ENCODE results near the gene SEPTIN1. TPM values are rescaled to one million over a fixed set of nuclear protein-coding genes. Genes with fewer than 3 reads are reported as not detected.
A peak's percentile ranks its signal among the peaks of the same experiment; 100 is the strongest.
"Not testable (repeated sequence)": the region's sequence is repeated elsewhere in the genome, so short reads cannot be mapped to it uniquely, and the experiment has no call there.

Gene SEPTIN1
- total RNA-seq, 1 experiment from 2014 or later = not detected

- no peak for DNase-seq (ENCODE audit: low read depth)
Measured at GRCh38 chr16:30357715-30358576, 24.4 kb downstream of the SEPTIN1 start.

- no peak for DNase-seq (ENCODE audit: low read depth)
Measured at GRCh38 chr16:30357085-30357714, 25.2 kb downstream of the SEPTIN1 start.

GRCh38 chr16:30356401-30357084 lies 25.8 kb downstream of the SEPTIN1 start:
- no peak for DNase-seq (ENCODE audit: low read depth)

DNA sequence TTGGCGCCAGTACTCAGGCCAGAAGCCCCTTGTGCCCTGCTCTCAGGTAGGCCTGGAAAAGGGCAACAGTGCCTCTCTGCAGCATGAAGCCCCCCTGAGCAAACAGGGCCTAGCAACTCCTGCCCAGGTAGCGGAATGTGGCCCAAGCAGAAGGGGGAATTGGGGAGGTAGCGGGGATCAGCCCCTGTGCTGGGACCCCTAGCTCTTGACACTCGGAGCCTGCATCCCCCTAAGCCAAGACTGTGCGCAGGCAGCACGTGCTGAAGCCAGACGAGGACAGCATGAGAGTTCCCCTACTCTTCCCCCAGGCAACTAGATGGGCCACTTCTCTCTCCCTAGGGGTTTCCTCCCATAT lies 26.4 kb downstream of the SEPTIN1 start:
- no peak for DNase-seq (ENCODE audit: low read depth)

- peak; percentile 99 for DNase-seq (ENCODE audit: low read depth)
Measured at GRCh38 chr16:30355144-30355953, 27.0 kb downstream of the SEPTIN1 start, which contains the start of gene CD2BP2. Gene CD2BP2, minus strand, starts transcription at chr16:30355308. Its CDS starts 627 bp downstream, at chr16:30354681.

- DNase-seq (ENCODE audit: low read depth) = no peak
Measured at GRCh38 chr16:30354423-30355143, 27.8 kb downstream of the SEPTIN1 start.

GRCh38 chr16:30353438-30354129 lies 28.8 kb downstream of the SEPTIN1 start:
- no peak for DNase-seq (ENCODE audit: low read depth)

DNA sequence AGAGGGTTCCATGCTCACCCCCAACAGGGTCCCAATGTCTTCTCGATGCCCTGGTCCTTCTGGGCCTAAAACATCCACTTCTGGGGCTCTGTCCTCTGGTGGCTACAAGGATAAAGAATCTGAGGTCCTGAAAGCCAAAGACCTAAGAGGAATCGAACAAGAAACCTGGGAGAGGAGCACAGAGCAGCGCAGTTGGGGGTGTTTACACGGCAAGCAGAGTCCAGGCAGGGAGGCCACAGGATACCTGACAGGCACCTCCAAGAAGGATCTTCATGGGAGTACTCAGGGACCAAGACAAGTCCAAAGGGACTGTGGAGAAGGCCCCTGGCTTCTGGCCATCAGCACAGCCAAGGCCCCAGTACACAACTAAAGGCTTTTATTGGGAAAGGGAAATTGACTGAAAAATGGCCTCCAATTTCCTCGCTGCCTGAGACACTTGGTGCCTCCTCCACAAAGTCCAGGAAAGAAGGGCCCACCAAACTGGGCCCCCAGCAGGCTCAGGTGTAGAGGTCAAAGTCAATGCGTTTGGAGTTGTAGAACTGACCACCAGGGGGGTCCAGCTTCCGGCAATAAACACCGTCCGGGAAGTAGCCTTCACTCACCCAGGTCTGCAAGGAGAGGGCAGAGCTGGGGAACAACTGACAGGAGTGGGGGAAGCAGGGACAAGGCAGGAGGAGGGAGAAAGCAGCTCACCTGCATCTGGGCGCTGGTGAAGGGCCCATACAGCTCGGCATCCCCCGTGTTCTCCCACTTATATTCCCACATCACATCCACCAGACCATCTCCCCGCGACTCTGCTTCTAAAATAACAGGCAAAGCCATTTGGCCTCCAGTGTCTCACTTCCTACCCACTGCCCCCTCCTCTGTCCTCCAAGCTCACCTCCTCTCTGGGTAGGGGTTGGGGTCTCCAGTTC lies 29.6 kb downstream of the SEPTIN1 start:
- no peak for DNase-seq (ENCODE audit: low read depth)

GRCh38 chr16:30351586-30352419 lies 30.6 kb downstream of the SEPTIN1 start:
- DNase-seq (ENCODE audit: low read depth) = peak; percentile 84

DNA sequence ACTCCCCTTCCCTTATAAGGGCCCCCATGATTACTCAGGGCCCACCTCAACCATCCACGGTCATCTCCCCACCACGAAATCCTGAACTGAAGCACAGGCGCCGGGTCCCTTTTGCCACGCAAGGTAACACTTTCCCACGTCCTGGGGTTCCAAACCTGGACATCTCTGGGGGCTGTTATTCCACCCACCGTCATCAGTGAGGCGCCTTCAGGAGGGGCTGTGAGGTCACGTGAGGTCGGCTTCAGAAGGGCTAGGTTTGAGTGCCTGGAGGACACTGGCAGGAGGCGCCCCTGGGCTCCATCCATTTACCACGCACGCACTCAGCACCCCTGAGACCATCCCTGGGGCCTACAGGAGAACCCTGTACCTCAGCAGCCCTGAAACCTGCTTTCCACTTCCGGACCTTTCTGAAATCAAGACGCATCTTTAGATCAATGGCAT lies 31.3 kb downstream of the SEPTIN1 start:
- DNase-seq (ENCODE audit: low read depth) = no peak

- DNase-seq (ENCODE audit: low read depth) = no peak
Measured at GRCh38 chr16:30350134-30350871, 32.1 kb downstream of the SEPTIN1 start.

GRCh38 chr16:30349675-30350074 lies 32.7 kb downstream of the SEPTIN1 start:
- no peak for DNase-seq (ENCODE audit: low read depth)

DNA sequence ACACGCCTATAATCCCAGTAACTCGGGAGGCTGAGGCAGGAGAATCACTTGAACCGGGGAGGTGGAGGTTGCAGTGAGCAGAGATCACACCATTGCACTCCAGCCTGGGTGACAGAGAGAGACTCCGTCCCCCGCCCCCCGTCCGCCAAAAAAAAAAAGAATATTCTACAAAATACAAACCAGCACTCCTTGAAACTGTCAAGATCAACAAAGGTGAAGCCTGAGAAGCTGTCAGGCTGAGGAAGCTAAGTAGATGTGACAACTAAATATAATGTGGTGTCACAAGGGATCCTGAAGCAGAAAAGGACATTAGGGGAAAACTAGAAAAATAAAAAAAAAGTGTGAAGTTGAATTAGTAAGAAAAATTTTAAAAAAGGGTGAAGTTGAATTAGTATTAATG lies 33.4 kb downstream of the SEPTIN1 start:
- no peak for DNase-seq (ENCODE audit: low read depth)

DNA sequence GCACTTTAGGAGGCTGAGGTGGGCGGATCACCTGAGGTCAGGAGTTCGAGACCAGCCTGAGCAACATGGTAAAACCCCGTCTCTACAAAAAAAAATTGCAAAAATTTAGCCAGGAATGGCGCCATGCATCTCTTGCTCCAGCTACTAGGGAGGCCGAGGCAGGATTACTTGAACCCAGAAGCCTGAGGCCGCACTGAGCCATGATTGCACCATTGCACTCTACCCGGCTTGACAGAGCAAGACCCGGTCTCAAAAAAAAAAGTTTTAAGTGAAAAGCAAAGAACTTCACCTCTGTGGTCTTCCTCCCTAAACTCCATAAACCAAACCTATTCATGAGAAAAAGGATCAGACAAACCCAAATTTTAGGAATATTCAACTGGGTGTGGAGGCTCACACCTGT lies 34.2 kb downstream of the SEPTIN1 start:
- DNase-seq (ENCODE audit: low read depth) = no peak

GRCh38 chr16:30346286-30346685 lies 36.1 kb downstream of the SEPTIN1 start:
- DNase-seq (ENCODE audit: low read depth) = no peak

DNA sequence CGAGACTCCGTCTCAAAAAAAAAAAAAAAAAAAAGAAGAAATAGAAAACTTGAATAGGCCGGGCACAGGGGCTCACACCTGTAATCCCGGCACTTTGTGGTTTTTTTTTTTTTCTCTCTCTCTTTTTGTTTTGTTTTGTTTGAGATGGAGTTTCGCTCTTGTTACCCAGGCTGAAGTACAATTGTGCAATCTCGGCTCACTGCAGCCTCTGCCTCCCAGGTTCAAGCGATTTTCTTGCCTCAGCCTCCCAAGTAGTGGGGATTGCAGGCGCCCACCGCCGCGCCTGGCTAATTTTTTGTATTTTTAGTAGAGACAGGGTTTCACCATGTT lies 38.9 kb downstream of the SEPTIN1 start:
- not testable (repeated sequence) for DNase-seq (ENCODE audit: low read depth)

DNA sequence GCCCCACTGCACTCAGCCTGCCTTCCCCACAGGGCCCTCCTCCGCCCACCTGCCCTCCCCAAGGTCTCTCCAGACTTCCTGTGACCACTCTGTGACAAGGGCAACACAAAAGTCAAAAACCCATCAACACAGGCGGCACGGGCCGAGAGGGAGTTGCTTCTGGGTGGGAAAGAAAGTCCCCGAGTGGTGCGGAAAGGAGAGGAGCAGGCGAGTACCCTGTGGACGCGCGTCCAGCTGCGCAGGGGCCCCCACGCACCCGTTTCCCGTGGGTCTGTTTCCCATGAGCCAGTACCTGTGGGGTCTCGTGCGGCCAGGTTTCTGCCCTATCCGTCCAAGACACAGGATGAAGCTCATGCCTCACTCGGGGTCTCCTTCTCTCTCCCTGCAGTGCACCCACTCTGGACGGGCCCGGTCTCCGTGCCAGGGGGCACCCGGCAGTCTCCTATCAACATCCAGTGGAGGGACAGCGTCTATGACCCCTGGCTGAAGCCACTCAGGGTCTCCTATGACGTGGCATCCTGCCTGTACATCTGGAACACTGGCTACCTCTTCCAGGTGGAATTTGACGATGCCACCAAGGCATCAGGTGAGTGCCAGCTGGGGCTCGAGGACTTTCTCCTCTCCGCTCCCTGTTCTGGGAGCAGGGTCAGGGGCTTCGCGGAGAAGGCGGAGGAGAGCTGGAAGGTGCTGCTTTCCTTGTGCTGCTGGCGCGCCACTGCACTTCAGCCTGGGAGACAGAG lies 39.4 kb downstream of the SEPTIN1 start:
- no peak for DNase-seq (ENCODE audit: low read depth)
